CD8-positive, alpha-beta memory T cell (primary cell): ENCODE data around the gene SMIM14. TPM values are rescaled to one million over a fixed set of nuclear protein-coding genes. Genes with fewer than 3 reads are reported as not detected.

Experiments used
- CTCF ChIA-PET: fragments of 350-600 bp; sonication (Branson Sonifier 250); formaldehyde crosslinking; loops from one replicate; lab custom pipeline; 2021; ENCODE audit warnings: antibody characterized with exemption; lab: Charles Lee
- POLR2A ChIA-PET: fragments of 350-600 bp; sonication (Branson Sonifier 250); formaldehyde crosslinking; loops from one replicate; lab custom pipeline; 2021; ENCODE audit warnings: antibody characterized with exemption; lab: Charles Lee
- DNase-seq, 5 donors: peaks; one replicate each; pipeline versions ENCODE4 v3.0.0 to v3.0.0-alpha.2; 2020 to 2022; ENCODE audit warnings: mixed read lengths in 1 of 5
- H3K27ac ChIP-seq: one replicate; pipeline ENCODE4 v1.7.0; 2013; ENCODE audit warnings: low read depth, mild to moderate bottlenecking, low read length, moderate library complexity
- H3K27me3 ChIP-seq: 2 replicates; pipeline ENCODE4 v1.7.0; 2013; ENCODE audit warnings: low read length, mild to moderate bottlenecking; ENCODE audit not compliant: insufficient read depth, poor library complexity, severe bottlenecking
- H3K36me3 ChIP-seq: 2 replicates; pipeline ENCODE4 v1.7.0; 2013; ENCODE audit warnings: mild to moderate bottlenecking, low read length, moderate library complexity; ENCODE audit not compliant: insufficient read depth
- H3K4me1 ChIP-seq: 2 replicates; pipeline ENCODE4 v1.7.0; 2013; ENCODE audit warnings: mild to moderate bottlenecking, low read length, moderate library complexity; ENCODE audit not compliant: insufficient read depth
- H3K4me3 ChIP-seq: 2 replicates; pipeline ENCODE4 v1.7.0; 2013; ENCODE audit warnings: mild to moderate bottlenecking, low read length
- H3K9me3 ChIP-seq: 2 replicates; pipeline ENCODE4 v1.7.0; 2013; ENCODE audit warnings: mild to moderate bottlenecking, low read length
- H3K27ac Mint-ChIP-seq, 8 donors: one replicate each; pipeline ENCODE4 v1.8.0; 2020 to 2021; ENCODE audit warnings: mixed read lengths in 8 of 8, mild to moderate bottlenecking in 6 of 8, inconsistent platforms in 3 of 8, moderate library complexity in 3 of 8
- H3K27me3 Mint-ChIP-seq, 2 donors: one replicate each; pipeline ENCODE4 v1.8.0; 2020 to 2021; ENCODE audit warnings: mixed read lengths in 2 of 2, mild to moderate bottlenecking in 1 of 2, moderate library complexity in 1 of 2
- H3K36me3 Mint-ChIP-seq, 3 donors: one replicate each; pipeline ENCODE4 v1.8.0; 2020 to 2021; ENCODE audit warnings: mixed read lengths in 3 of 3, inconsistent platforms in 1 of 3, mild to moderate bottlenecking in 1 of 3
- H3K4me1 Mint-ChIP-seq, 3 donors: one replicate each; pipeline ENCODE4 v1.8.0; 2020 to 2021; ENCODE audit warnings: mixed read lengths in 3 of 3, inconsistent platforms in 1 of 3, mild to moderate bottlenecking in 1 of 3
- H3K4me3 Mint-ChIP-seq, 7 donors: one replicate each; pipeline ENCODE4 v1.8.0; 2020 to 2021; ENCODE audit warnings: mixed read lengths in 7 of 7, mild to moderate bottlenecking in 6 of 7, moderate library complexity in 4 of 7, inconsistent platforms in 2 of 7
- H3K9me3 Mint-ChIP-seq, 5 donors: one replicate each; pipeline ENCODE4 v1.8.0; 2020 to 2022; ENCODE audit warnings: mixed read lengths in 5 of 5, mild to moderate bottlenecking in 3 of 5, moderate library complexity in 2 of 5, inconsistent platforms in 1 of 5
- polyA plus RNA-seq: library from polyadenylated mRNA; unstranded; fragments of 300-500 nt; fragmentation: Illumina TruSeq; gene quantifications from one replicate; pipeline ENCODE4 v1.2.3, GENCODE V29; 2021
- total RNA-seq, 2 experiments: library from RNA; stranded (reverse); gene quantifications; one replicate each; pipeline ENCODE4 v1.2.3, GENCODE V29; 2021

The SMIM14 gene
- total and polyA plus RNA-seq, 3 experiments from 2014 or later = 2.2 to 46.4 (median 2.2) TPM

- ChIA-PET POLR2A (interaction anchor here (0.6 kb wide), 1 partner anchor 78 kb away, joined by 6 read pairs; no protein-coding TSS in a partner anchor), CTCF (no interaction called here)
- Mint-ChIP-seq H3K4me1 (no peaks in the 10 kb centered on the region), H3K9me3 (no peaks in the 10 kb centered on the region), H3K27ac (peak overlapping the region in 2 of 8 donors; percentile 64 to 75), H3K4me3 (no peak overlapping the region), H3K36me3 (peaks cover 3 to 30% (median 13%) of the 10 kb centered on the region in 3 donors), H3K27me3 (no peaks in the 10 kb centered on the region)
- Histone ChIP-seq H3K4me1 (no peaks in the 10 kb centered on the region), H3K36me3 (no peaks in the 10 kb centered on the region), H3K27ac (no peak overlapping the region), H3K27me3 (no peaks in the 10 kb centered on the region), H3K9me3 (no peaks in the 10 kb centered on the region), H3K4me3 (no peak overlapping the region)
- no peak for DNase-seq
Observed at GRCh38 chr4:39497909-39498726, 140.5 kb downstream of the SMIM14 start.

Other genes with a start within 250 kb of the SMIM14 start
- gene KLB, start 231.9 kb downstream of the SMIM14 start, total RNA-seq = not detected
- not detected for gene KLB, start 231.9 kb downstream of the SMIM14 start, polyA plus RNA-seq
- 1,000 to 10,000 TPM; 1,627 to 1,651 TPM for gene RPL9, start 179.9 kb downstream of the SMIM14 start, total RNA-seq
- 1,921 TPM for gene RPL9, start 179.9 kb downstream of the SMIM14 start, polyA plus RNA-seq
- 10 to 100 TPM; 34.0 to 38.0 TPM for gene LIAS, start 179.8 kb downstream of the SMIM14 start, total RNA-seq
- 13.0 TPM for gene LIAS, start 179.8 kb downstream of the SMIM14 start, polyA plus RNA-seq
- 10 to 100 TPM; 26.9 to 34.9 TPM for gene UGDH, start 111.4 kb downstream of the SMIM14 start, total RNA-seq
- gene UGDH, start 111.4 kb downstream of the SMIM14 start, polyA plus RNA-seq = 30.0 TPM
- gene UBE2K, start 59.3 kb upstream of the SMIM14 start, total RNA-seq = 10 to 100 TPM; 87.5 to 88.3 TPM
- 71.1 TPM for gene UBE2K, start 59.3 kb upstream of the SMIM14 start, polyA plus RNA-seq